ENCODE measurements around the gene LRRTM4. TPM values are rescaled to one million over a fixed set of nuclear protein-coding genes. Genes with fewer than 3 reads are reported as not detected.

The LRRTM4 gene
- total RNA-seq, 1 experiment from 2014 or later: 12.0 TPM

DNA sequence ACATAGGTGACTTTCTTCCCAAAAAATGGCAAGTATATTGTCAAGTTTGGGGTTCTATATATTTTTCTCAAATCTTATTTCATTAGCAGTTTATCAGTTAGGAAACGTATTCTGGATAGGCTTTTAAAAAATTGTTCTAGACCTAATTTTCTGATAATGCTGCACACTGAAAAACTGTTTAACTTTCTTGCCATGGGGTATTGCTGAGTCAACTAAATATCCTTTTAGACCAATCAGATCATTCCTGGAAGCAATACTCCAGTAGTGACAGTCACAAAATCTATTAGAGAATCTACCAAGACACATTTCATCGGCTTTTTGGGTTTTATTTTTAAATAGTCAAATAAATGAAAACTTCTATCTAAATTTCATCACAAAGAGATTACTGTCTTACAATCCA is 440.6 kb downstream of the LRRTM4 start:
- H3K4me1 Mint-ChIP-seq: peaks cover 19 to 23% of the 10 kb centered on the region in 2 experiments
- no peak overlapping the region for H2BK5ac ChIP-seq (ENCODE audit: insufficient read length, low read length)
- TF ChIP-seq, protein P1, sequence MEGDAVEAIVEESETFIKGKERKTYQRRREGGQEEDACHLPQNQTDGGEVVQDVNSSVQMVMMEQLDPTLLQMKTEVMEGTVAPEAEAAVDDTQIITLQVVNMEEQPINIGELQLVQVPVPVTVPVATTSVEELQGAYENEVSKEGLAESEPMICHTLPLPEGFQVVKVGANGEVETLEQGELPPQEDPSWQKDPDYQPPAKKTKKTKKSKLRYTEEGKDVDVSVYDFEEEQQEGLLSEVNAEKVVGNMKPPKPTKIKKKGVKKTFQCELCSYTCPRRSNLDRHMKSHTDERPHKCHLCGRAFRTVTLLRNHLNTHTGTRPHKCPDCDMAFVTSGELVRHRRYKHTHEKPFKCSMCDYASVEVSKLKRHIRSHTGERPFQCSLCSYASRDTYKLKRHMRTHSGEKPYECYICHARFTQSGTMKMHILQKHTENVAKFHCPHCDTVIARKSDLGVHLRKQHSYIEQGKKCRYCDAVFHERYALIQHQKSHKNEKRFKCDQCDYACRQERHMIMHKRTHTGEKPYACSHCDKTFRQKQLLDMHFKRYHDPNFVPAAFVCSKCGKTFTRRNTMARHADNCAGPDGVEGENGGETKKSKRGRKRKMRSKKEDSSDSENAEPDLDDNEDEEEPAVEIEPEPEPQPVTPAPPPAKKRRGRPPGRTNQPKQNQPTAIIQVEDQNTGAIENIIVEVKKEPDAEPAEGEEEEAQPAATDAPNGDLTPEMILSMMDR (conservative IDR thresholded peaks at IDR 0.05): no peak
- H3K79me2 ChIP-seq (ENCODE audit: insufficient read depth, low read length): peaks cover 2% of the 10 kb centered on the region; the same call in 1 of the 2 replicates
- H3K9me3 Mint-ChIP-seq: no peaks in the 10 kb centered on the region; a peak in 1 of 5 replicates
- no peaks in the 10 kb centered on the region for H3K27me3 Mint-ChIP-seq (ENCODE audit: low read depth)
- H3K23ac ChIP-seq (ENCODE audit: insufficient read length, low read depth, low read length): no peak overlapping the region
- no peaks in the 10 kb centered on the region for H3K79me1 ChIP-seq (ENCODE audit: insufficient read depth, low read depth, low read length, poor library complexity, severe bottlenecking)
- H4K20me1 ChIP-seq (ENCODE audit: control insufficient read depth, insufficient read depth, insufficient read length): no peaks in the 10 kb centered on the region
- H3K4ac ChIP-seq (ENCODE audit: low read depth, low read length): no peak overlapping the region
- H3K14ac ChIP-seq (ENCODE audit: insufficient read depth, low read length): no peak overlapping the region
- no peak overlapping the region for H3K27ac Mint-ChIP-seq
- H3K4me2 ChIP-seq (ENCODE audit: insufficient read depth, insufficient read length, low read length): no peak overlapping the region
- no peak overlapping the region for H3K27ac ChIP-seq (ENCODE audit: insufficient read length, low read depth, low read length)
- H4K5ac ChIP-seq (ENCODE audit: insufficient read length, low read depth, low read length): no peak overlapping the region
- no peak overlapping the region for H2BK20ac ChIP-seq (ENCODE audit: low read depth, low read length, poor library complexity, severe bottlenecking)
- no peak overlapping the region for H2BK15ac ChIP-seq (ENCODE audit: low read depth, low read length)
- H3K56ac ChIP-seq (ENCODE audit: insufficient read length, low read depth, low read length): no peak overlapping the region
- no peak overlapping the region for H4K8ac ChIP-seq (replicated peaks; ENCODE audit: insufficient read length, low read depth, low read length)
- H3K27me3 ChIP-seq (ENCODE audit: insufficient read depth, low read length): no peaks in the 10 kb centered on the region
- H2AFZ ChIP-seq (ENCODE audit: low read length): no peak overlapping the region
- no peak overlapping the region for H3K9ac ChIP-seq (ENCODE audit: extremely low read depth, insufficient read length, low read length)
- H4K91ac ChIP-seq (ENCODE audit: insufficient read length, low read depth, low read length): no peak overlapping the region
- no peak overlapping the region for H3T11ph ChIP-seq (ENCODE audit: low read length)
- H3K9me3 ChIP-seq (ENCODE audit: control insufficient read depth, low read depth, low read length): no peaks in the 10 kb centered on the region
- H2BK120ac ChIP-seq (ENCODE audit: low read depth, low read length, poor library complexity, severe bottlenecking): no peak overlapping the region
- H2AK5ac ChIP-seq (ENCODE audit: insufficient read length, low read length): no peak overlapping the region
- H2BK12ac ChIP-seq (ENCODE audit: insufficient read length, low read depth, low read length): no peak overlapping the region
- H3K4me3 Mint-ChIP-seq: no peak overlapping the region
- H3K4me1 ChIP-seq (ENCODE audit: insufficient read depth, low read length): peaks cover 4% of the 10 kb centered on the region; the same call in 1 of the 2 replicates
- H3K18ac ChIP-seq (ENCODE audit: insufficient read length, low read depth, low read length): no peak overlapping the region
- peaks cover 0 to 8% (median 3%) of the 10 kb centered on the region in 3 experiments; a peak in 4 of 7 replicates for H3K36me3 Mint-ChIP-seq (ENCODE audit: insufficient read depth in 1 of 3, low read depth in 3 of 3)
- no peak for DNase-seq
- no CpG with 5 or more reads among the region's 2 CpGs for WGBS (ENCODE audit: extremely low coverage, insufficient read length, low lambda C conversion rate)
- H3K23me2 ChIP-seq (ENCODE audit: insufficient read length, low read depth, low read length, poor library complexity, severe bottlenecking): no peaks in the 10 kb centered on the region
